ENCODE results near the gene OR8D2. TPM values are rescaled to one million over a fixed set of nuclear protein-coding genes. Genes with fewer than 3 reads are reported as not detected.

OR8D2 gene
- total RNA-seq, result not detected

- intact Hi-C loops (cut with micrococcal nuclease), result no loop called here
- Mint-ChIP-seq H3K27ac (no peak within 1 kb of the TSS), H3K27me3 (ENCODE audit: low read depth) (peaks cover 11% of the 10 kb centered on the region), H3K9me3 (no peaks in the 10 kb centered on the region), H3K4me3 (no peak within 1 kb of the TSS), H3K36me3 (ENCODE audit: low read depth) (no peaks in the 10 kb centered on the region), H3K4me1 (ENCODE audit: low read depth) (no peaks in the 10 kb centered on the region)
- CTCF ChIA-PET, result no interaction called here
- DNase-seq, result no peak
These were observed at the start of gene OR8D2 for GRCh38 chr11:124320097-124320496. TSS of gene OR8D2 (minus strand) at chr11:124320197. CDS start at chr11:124320197, 0 bp downstream.

DNA sequence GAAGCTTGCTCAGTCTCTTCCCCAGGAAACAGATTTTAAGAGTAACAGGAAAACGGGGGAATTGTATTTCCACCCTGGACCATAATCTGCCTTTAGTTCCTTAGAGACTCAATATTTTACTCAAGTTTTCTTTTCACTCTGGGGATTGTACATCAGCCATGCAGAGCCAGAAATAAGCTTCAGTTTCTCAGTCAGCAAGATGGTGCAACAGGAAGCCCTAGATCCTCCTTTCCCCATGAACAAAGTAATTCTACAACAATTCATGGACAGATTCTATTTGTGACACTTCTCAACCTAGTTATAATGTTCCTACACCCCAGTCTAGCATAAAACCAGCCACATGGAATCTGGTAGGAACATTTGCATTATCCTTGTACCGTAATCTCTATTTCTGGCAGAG lies 39.6 kb upstream of the OR8D2 start:
- no peaks in the 10 kb centered on the region for H3K4me1 Mint-ChIP-seq (ENCODE audit: low read depth)
- CTCF ChIA-PET, result no interaction called here
- DNase-seq, result no peak
- no peak overlapping the region for H3K4me3 Mint-ChIP-seq
- intact Hi-C loops (cut with micrococcal nuclease), result no loop called here
- peaks cover 3% of the 10 kb centered on the region for H3K27me3 Mint-ChIP-seq (ENCODE audit: low read depth)
- H3K9me3 Mint-ChIP-seq, result no peaks in the 10 kb centered on the region
- H3K36me3 Mint-ChIP-seq (ENCODE audit: low read depth), result no peaks in the 10 kb centered on the region
- H3K27ac Mint-ChIP-seq, result no peak overlapping the region

DNA sequence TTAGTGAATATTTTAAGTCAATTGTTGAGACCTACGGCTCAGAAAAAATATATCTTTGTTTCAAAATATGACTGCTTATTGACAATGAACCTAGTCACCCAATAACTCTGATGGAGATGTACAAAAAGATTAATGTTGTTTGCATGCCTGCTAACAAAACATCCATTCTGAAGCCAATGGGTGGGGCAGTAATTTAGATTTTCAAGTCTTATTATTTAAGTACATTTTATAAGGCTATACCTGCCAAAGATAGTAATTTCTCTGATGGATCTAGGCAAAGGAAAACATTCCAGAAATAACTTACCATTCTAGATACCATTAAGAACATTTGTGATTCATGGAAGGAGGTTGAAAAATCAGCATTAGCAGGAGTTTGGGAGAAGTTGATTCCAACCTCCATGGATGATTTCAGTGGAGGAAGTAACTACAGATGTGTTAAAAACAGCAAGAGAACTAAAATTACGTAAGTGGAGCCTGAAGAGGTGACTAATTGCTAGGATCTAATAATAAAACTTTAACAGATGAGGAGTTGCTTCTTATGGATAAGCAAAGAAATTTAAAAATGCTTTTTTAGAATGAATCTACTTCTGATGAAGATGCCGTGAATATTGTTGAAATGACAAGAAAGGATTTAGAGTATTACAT lies 26.4 kb upstream of the OR8D2 start:
- Mint-ChIP-seq H3K4me3 (no peak overlapping the region), H3K27me3 (ENCODE audit: low read depth) (peaks cover 3% of the 10 kb centered on the region), H3K36me3 (ENCODE audit: low read depth) (no peaks in the 10 kb centered on the region), H3K4me1 (ENCODE audit: low read depth) (no peaks in the 10 kb centered on the region), H3K9me3 (peaks cover 5% of the 10 kb centered on the region), H3K27ac (no peak overlapping the region)
- intact Hi-C loops (cut with micrococcal nuclease), result no loop called here
- CTCF ChIA-PET, result no interaction called here
- no peak for DNase-seq

- no peak for DNase-seq
- CTCF ChIA-PET, result no interaction called here
- Mint-ChIP-seq H3K27me3 (ENCODE audit: low read depth) (peaks cover 3% of the 10 kb centered on the region), H3K4me3 (no peak overlapping the region), H3K4me1 (ENCODE audit: low read depth) (no peaks in the 10 kb centered on the region), H3K27ac (no peak overlapping the region), H3K9me3 (no peaks in the 10 kb centered on the region), H3K36me3 (ENCODE audit: low read depth) (no peaks in the 10 kb centered on the region)
- intact Hi-C loops (cut with micrococcal nuclease), result no loop called here
These were observed 24.3 kb upstream of the OR8D2 start for GRCh38 chr11:124344346-124344745.

DNA sequence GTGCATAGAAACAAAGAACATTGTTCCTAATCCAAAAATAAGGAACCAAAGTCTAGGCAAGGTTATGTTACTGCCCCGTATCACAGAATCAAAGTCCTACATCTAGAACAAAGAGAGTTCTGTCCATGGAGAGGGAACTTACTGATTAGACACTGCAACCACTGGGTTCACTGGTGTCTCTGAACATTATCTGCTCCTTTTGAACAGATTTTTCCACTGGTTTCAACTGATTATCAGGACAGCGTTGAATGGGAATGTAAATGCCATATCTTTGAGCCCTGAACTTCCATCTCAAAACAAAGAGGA lies 20.1 kb upstream of the OR8D2 start:
- no peak overlapping the region for H3K27ac Mint-ChIP-seq
- H3K4me3 Mint-ChIP-seq, result no peak overlapping the region
- intact Hi-C loops (cut with micrococcal nuclease), result no loop called here
- no peaks in the 10 kb centered on the region for H3K9me3 Mint-ChIP-seq
- H3K36me3 Mint-ChIP-seq (ENCODE audit: low read depth), result no peaks in the 10 kb centered on the region
- no peak for DNase-seq
- CTCF ChIA-PET, result no interaction called here
- H3K27me3 Mint-ChIP-seq (ENCODE audit: low read depth), result peaks cover 2% of the 10 kb centered on the region
- H3K4me1 Mint-ChIP-seq (ENCODE audit: low read depth), result no peaks in the 10 kb centered on the region

- H3K27ac Mint-ChIP-seq, result no peak overlapping the region
- CTCF ChIA-PET, result no interaction called here
- H3K27me3 Mint-ChIP-seq (ENCODE audit: low read depth), result no peaks in the 10 kb centered on the region
- intact Hi-C loops (cut with micrococcal nuclease), result no loop called here
- H3K4me3 Mint-ChIP-seq, result no peak overlapping the region
- no peaks in the 10 kb centered on the region for H3K36me3 Mint-ChIP-seq (ENCODE audit: low read depth)
- H3K4me1 Mint-ChIP-seq (ENCODE audit: low read depth), result no peaks in the 10 kb centered on the region
- no peaks in the 10 kb centered on the region for H3K9me3 Mint-ChIP-seq
- no peak for DNase-seq
These were observed 19.6 kb upstream of the OR8D2 start for GRCh38 chr11:124339396-124340141.

DNA sequence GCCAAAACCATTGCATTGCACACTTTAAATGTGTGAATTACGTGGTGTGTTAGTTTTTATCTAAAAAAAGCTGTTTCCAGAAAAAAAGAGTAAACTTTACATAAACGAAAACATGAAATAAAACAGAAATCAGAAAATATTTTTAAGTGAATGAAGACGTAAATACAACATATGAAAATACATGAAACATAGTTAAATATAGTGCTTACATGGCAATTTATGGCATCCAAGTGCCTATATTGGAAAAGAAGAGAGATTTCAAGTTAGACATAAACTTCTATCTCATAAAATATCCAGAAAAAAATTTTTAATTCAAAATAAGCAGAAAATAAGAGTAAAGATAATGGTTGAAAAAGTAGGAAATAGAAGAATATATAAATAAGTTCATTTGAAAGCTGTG lies 11.9 kb upstream of the OR8D2 start:
- intact Hi-C loops (cut with micrococcal nuclease), result no loop called here
- no peak for DNase-seq
- H3K4me3 Mint-ChIP-seq, result no peak overlapping the region
- H3K4me1 Mint-ChIP-seq (ENCODE audit: low read depth), result no peaks in the 10 kb centered on the region
- no peaks in the 10 kb centered on the region for H3K36me3 Mint-ChIP-seq (ENCODE audit: low read depth)
- H3K9me3 Mint-ChIP-seq, result no peaks in the 10 kb centered on the region
- no peak overlapping the region for H3K27ac Mint-ChIP-seq
- CTCF ChIA-PET, result no interaction called here
- H3K27me3 Mint-ChIP-seq (ENCODE audit: low read depth), result peaks cover 12% of the 10 kb centered on the region

- CTCF ChIA-PET, result interaction anchor here (0.6 kb wide), 1 partner anchor 153 kb away, joined by 3 read pairs; no protein-coding TSS in a partner anchor
- no peaks in the 10 kb centered on the region for H3K36me3 Mint-ChIP-seq (ENCODE audit: low read depth)
- H3K9me3 Mint-ChIP-seq, result no peaks in the 10 kb centered on the region
- no peak overlapping the region for H3K4me3 Mint-ChIP-seq
- intact Hi-C loops (cut with micrococcal nuclease), result no loop called here
- no peak overlapping the region for H3K27ac Mint-ChIP-seq
- H3K4me1 Mint-ChIP-seq (ENCODE audit: low read depth), result no peaks in the 10 kb centered on the region
- H3K27me3 Mint-ChIP-seq (ENCODE audit: low read depth), result peaks cover 17% of the 10 kb centered on the region
- DNase-seq, result no peak
These were observed 9.9 kb upstream of the OR8D2 start for GRCh38 chr11:124329787-124330478.

DNA sequence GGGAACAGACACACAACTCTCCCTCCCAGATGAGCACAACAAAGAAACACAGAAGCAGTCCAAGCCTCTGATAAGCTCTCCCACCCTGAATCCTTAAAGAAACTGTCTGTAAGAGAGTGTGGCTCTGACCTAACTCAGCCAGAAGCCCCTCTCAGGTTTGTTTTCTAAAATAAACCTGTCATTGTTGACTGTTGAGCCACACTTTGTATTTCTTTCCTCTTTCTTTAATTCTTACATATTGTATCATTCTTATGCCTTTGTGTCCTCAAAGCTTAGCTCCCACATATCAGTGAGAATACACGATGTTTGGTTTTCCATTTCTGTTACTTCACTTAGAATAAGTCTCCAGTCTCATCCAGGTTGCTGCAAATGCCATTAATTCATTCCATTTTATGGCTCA lies 7.8 kb upstream of the OR8D2 start:
- intact Hi-C loops (cut with micrococcal nuclease), result no loop called here
- no peak overlapping the region for H3K27ac Mint-ChIP-seq
- peaks cover 24% of the 10 kb centered on the region for H3K27me3 Mint-ChIP-seq (ENCODE audit: low read depth)
- H3K4me1 Mint-ChIP-seq (ENCODE audit: low read depth), result no peaks in the 10 kb centered on the region
- H3K36me3 Mint-ChIP-seq (ENCODE audit: low read depth), result no peaks in the 10 kb centered on the region
- H3K4me3 Mint-ChIP-seq, result no peak overlapping the region
- CTCF ChIA-PET, result no interaction called here
- no peak for DNase-seq
- no peaks in the 10 kb centered on the region for H3K9me3 Mint-ChIP-seq

GRCh38 chr11:124322356-124322755 lies 2.4 kb upstream of the OR8D2 start:
- intact Hi-C loops (cut with micrococcal nuclease), result no loop called here
- H3K36me3 Mint-ChIP-seq (ENCODE audit: low read depth), result no peaks in the 10 kb centered on the region

DNA sequence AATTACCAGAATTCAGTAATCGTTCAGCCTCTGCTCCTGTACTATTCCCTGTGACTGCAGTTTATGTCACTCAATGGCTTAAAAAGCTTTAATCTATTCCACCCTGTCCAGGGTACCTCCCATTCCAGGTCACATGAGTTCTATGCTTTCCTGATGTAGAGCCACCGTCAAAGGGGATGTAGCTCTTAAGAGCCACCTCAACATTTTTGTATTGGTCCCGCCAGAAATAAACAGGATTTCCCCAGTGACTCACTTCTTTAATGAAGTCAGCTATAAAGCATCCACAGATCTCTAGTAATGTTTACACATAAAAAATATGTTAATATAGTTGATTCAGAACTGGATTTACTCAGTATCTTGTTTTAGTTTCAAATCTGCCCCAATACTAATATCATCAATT lies 4.9 kb downstream of the OR8D2 start:
- Mint-ChIP-seq H3K9me3 (no peaks in the 10 kb centered on the region), H3K4me3 (no peak overlapping the region), H3K27me3 (ENCODE audit: low read depth) (peaks cover 4% of the 10 kb centered on the region), H3K36me3 (ENCODE audit: low read depth) (no peaks in the 10 kb centered on the region), H3K4me1 (ENCODE audit: low read depth) (no peaks in the 10 kb centered on the region), H3K27ac (no peak overlapping the region)
- no peak for DNase-seq
- CTCF ChIA-PET, result no interaction called here
- intact Hi-C loops (cut with micrococcal nuclease), result no loop called here

More at GRCh38 chr11:124322356-124322755, 2.4 kb upstream of the OR8D2 start:
- Mint-ChIP-seq H3K27me3 (ENCODE audit: low read depth) (peaks cover 14% of the 10 kb centered on the region), H3K9me3 (no peaks in the 10 kb centered on the region), H3K27ac (no peak overlapping the region), H3K4me3 (no peak overlapping the region), H3K4me1 (ENCODE audit: low read depth) (no peaks in the 10 kb centered on the region)
- DNase-seq, result no peak
- CTCF ChIA-PET, result no interaction called here

GRCh38 chr11:124313849-124314248 lies 6.1 kb downstream of the OR8D2 start, which contains the start of gene OR8D1:
TSS of gene OR8D1 (minus strand) at chr11:124313949. CDS start at chr11:124310766, 3,183 bp downstream.
- peaks cover 7% of the 10 kb centered on the region for H3K27me3 Mint-ChIP-seq (ENCODE audit: low read depth)
- intact Hi-C loops (cut with micrococcal nuclease), result no loop called here
- DNase-seq, result no peak
- H3K4me3 Mint-ChIP-seq, result no peak within 1 kb of the TSS
- H3K36me3 Mint-ChIP-seq (ENCODE audit: low read depth), result no peaks in the 10 kb centered on the region
- H3K9me3 Mint-ChIP-seq, result no peaks in the 10 kb centered on the region
- H3K27ac Mint-ChIP-seq, result no peak within 1 kb of the TSS
- no peaks in the 10 kb centered on the region for H3K4me1 Mint-ChIP-seq (ENCODE audit: low read depth)
- CTCF ChIA-PET, result no interaction called here

GRCh38 chr11:124313131-124313530 lies 6.9 kb downstream of the OR8D2 start:
- H3K4me3 Mint-ChIP-seq, result no peak overlapping the region
- peaks cover 9% of the 10 kb centered on the region for H3K27me3 Mint-ChIP-seq (ENCODE audit: low read depth)
- CTCF ChIA-PET, result no interaction called here
- no peak overlapping the region for H3K27ac Mint-ChIP-seq
- H3K9me3 Mint-ChIP-seq, result no peaks in the 10 kb centered on the region
- no peak for DNase-seq
- H3K36me3 Mint-ChIP-seq (ENCODE audit: low read depth), result no peaks in the 10 kb centered on the region
- no peaks in the 10 kb centered on the region for H3K4me1 Mint-ChIP-seq (ENCODE audit: low read depth)
- intact Hi-C loops (cut with micrococcal nuclease), result no loop called here
